Adipocyte (in vitro differentiated cells): ENCODE results near the gene DZIP3.
A peak's percentile ranks its signal among the peaks of the same experiment; 100 is the strongest.
"Not testable (repeated sequence)": the region's sequence is repeated elsewhere in the genome, so short reads cannot be mapped to it uniquely, and the experiment has no call there.

Experiments used
- DNase-seq: peaks from one replicate; pipeline ENCODE4 v3.0.0-alpha.2; 2015; ENCODE audit warnings: low read depth
- H3K27me3 ChIP-seq: replicated peaks from 2 replicates; pipeline ENCODE4 v1.7.0; 2013; ENCODE audit warnings: mild to moderate bottlenecking, low read length, moderate library complexity; ENCODE audit not compliant: control insufficient read depth, insufficient read depth
- H3K36me3 ChIP-seq: 2 replicates; pipeline ENCODE4 v1.7.0; 2013; ENCODE audit warnings: low read length, mild to moderate bottlenecking, moderate library complexity; ENCODE audit not compliant: control insufficient read depth, insufficient read depth, severe bottlenecking
- H3K4me1 ChIP-seq: 2 replicates; pipeline ENCODE4 v1.7.0; 2013; ENCODE audit warnings: mild to moderate bottlenecking, low read length, moderate library complexity; ENCODE audit not compliant: control insufficient read depth, insufficient read depth
- H3K4me3 ChIP-seq: 2 replicates; pipeline ENCODE4 v1.7.0; 2013; ENCODE audit warnings: mild to moderate bottlenecking, low read length, moderate library complexity
- H3K9ac ChIP-seq: 2 replicates; pipeline ENCODE4 v1.7.0; 2013; ENCODE audit warnings: mild to moderate bottlenecking, low read length, moderate library complexity
- H3K9me3 ChIP-seq: 2 replicates; pipeline ENCODE4 v1.7.0; 2013; ENCODE audit warnings: mild to moderate bottlenecking, low read length, moderate library complexity; ENCODE audit not compliant: control insufficient read depth

Gene DZIP3

GRCh38 chr3:108645364-108645763 lies 55.8 kb downstream of the DZIP3 start:
- Histone ChIP-seq H3K9ac (no peak overlapping the region), H3K27me3 (no peaks in the 10 kb centered on the region), H3K4me3 (no peak overlapping the region), H3K36me3 (peaks cover 21% of the 10 kb centered on the region), H3K4me1 (no peaks in the 10 kb centered on the region), H3K9me3 (no peaks in the 10 kb centered on the region)
- DNase-seq = no peak

- not testable (repeated sequence) for H3K4me1 ChIP-seq, H3K27me3 ChIP-seq, H3K9me3 ChIP-seq, DNase-seq, H3K4me3 ChIP-seq, H3K36me3 ChIP-seq, H3K9ac ChIP-seq
Measured at GRCh38 chr3:108655664-108656063, 66.1 kb downstream of the DZIP3 start.

GRCh38 chr3:108661699-108662098 lies 72.2 kb downstream of the DZIP3 start:
- Histone ChIP-seq H3K9ac (no peak overlapping the region), H3K9me3 (no peaks in the 10 kb centered on the region), H3K36me3 (peaks cover 4% of the 10 kb centered on the region), H3K4me1 (no peaks in the 10 kb centered on the region), H3K27me3 (no peaks in the 10 kb centered on the region), H3K4me3 (no peak overlapping the region)
- peak; percentile 14 for DNase-seq

- DNase-seq = peak; percentile 92
- no peak overlapping the region for H3K9ac ChIP-seq
- H3K4me3 ChIP-seq = no peak overlapping the region
- H3K36me3 ChIP-seq = peaks cover 4% of the 10 kb centered on the region
- no peaks in the 10 kb centered on the region for H3K27me3 ChIP-seq
- H3K4me1 ChIP-seq = no peaks in the 10 kb centered on the region
- H3K9me3 ChIP-seq = no peaks in the 10 kb centered on the region
Measured at GRCh38 chr3:108662142-108662738, 72.7 kb downstream of the DZIP3 start.

GRCh38 chr3:108664266-108664665 lies 74.7 kb downstream of the DZIP3 start:
- H3K9me3 ChIP-seq = no peaks in the 10 kb centered on the region
- no peaks in the 10 kb centered on the region for H3K27me3 ChIP-seq
- H3K4me1 ChIP-seq = no peaks in the 10 kb centered on the region
- no peak for DNase-seq
- no peak overlapping the region for H3K9ac ChIP-seq
- peaks cover 7% of the 10 kb centered on the region for H3K36me3 ChIP-seq
- H3K4me3 ChIP-seq = no peak overlapping the region

GRCh38 chr3:108667312-108667711 lies 77.8 kb downstream of the DZIP3 start:
- no peaks in the 10 kb centered on the region for H3K4me1 ChIP-seq
- no peaks in the 10 kb centered on the region for H3K9me3 ChIP-seq
- no peaks in the 10 kb centered on the region for H3K27me3 ChIP-seq
- H3K36me3 ChIP-seq = peaks cover 15% of the 10 kb centered on the region
- H3K4me3 ChIP-seq = no peak overlapping the region
- no peak for DNase-seq
- no peak overlapping the region for H3K9ac ChIP-seq

- peaks cover 15% of the 10 kb centered on the region for H3K36me3 ChIP-seq
- no peak for DNase-seq
- no peaks in the 10 kb centered on the region for H3K4me1 ChIP-seq
- no peak overlapping the region for H3K4me3 ChIP-seq
- no peaks in the 10 kb centered on the region for H3K9me3 ChIP-seq
- no peak overlapping the region for H3K9ac ChIP-seq
- no peaks in the 10 kb centered on the region for H3K27me3 ChIP-seq
Measured at GRCh38 chr3:108669208-108669607, 79.7 kb downstream of the DZIP3 start.

GRCh38 chr3:108672701-108673100 lies 83.2 kb downstream of the DZIP3 start:
- Histone ChIP-seq H3K27me3 (no peaks in the 10 kb centered on the region), H3K4me3 (no peak overlapping the region), H3K9me3 (no peaks in the 10 kb centered on the region), H3K4me1 (peaks cover 6% of the 10 kb centered on the region), H3K9ac (no peak overlapping the region), H3K36me3 (peaks cover 14% of the 10 kb centered on the region)
- DNase-seq = no peak

- no peak overlapping the region for H3K9ac ChIP-seq
- H3K36me3 ChIP-seq = peaks cover 13% of the 10 kb centered on the region
- H3K9me3 ChIP-seq = no peaks in the 10 kb centered on the region
- no peaks in the 10 kb centered on the region for H3K27me3 ChIP-seq
- no peak for DNase-seq
- no peak overlapping the region for H3K4me3 ChIP-seq
- H3K4me1 ChIP-seq = peaks cover 6% of the 10 kb centered on the region
Measured at GRCh38 chr3:108673988-108674661, 84.6 kb downstream of the DZIP3 start.

- Histone ChIP-seq H3K36me3 (peaks cover 5% of the 10 kb centered on the region), H3K9me3 (no peaks in the 10 kb centered on the region), H3K27me3 (no peaks in the 10 kb centered on the region), H3K4me1 (peaks cover 6% of the 10 kb centered on the region), H3K4me3 (no peak overlapping the region), H3K9ac (no peak overlapping the region)
- no peak for DNase-seq
Measured at GRCh38 chr3:108677811-108678210, 88.3 kb downstream of the DZIP3 start.

GRCh38 chr3:108692286-108692685 lies 102.8 kb downstream of the DZIP3 start:
- not testable (repeated sequence) for H3K9me3 ChIP-seq, H3K4me3 ChIP-seq, H3K9ac ChIP-seq, H3K4me1 ChIP-seq, H3K27me3 ChIP-seq, DNase-seq
- H3K36me3 ChIP-seq = peaks cover 37% of the 10 kb centered on the region

GRCh38 chr3:108698461-108698860 lies 108.9 kb downstream of the DZIP3 start:
- no peak for DNase-seq
- H3K4me1 ChIP-seq = no peaks in the 10 kb centered on the region
- H3K9me3 ChIP-seq = peaks cover 5% of the 10 kb centered on the region
- H3K36me3 ChIP-seq = peaks cover 7% of the 10 kb centered on the region
- no peaks in the 10 kb centered on the region for H3K27me3 ChIP-seq
- no peak overlapping the region for H3K9ac ChIP-seq
- no peak overlapping the region for H3K4me3 ChIP-seq
